ENCODE results near the gene ALG2.

The ALG2 gene

GRCh38 chr9:99197124-99197630 is 24.6 kb downstream of the ALG2 start:
- in situ Hi-C loops (cut with MboI; ENCODE audit: low sequenced_read_pairs), result loop anchor here (10.0 to 25.0 kb wide), 2 partner anchors 58 to 815 kb away; no protein-coding TSS in a partner anchor

- in situ Hi-C loops (cut with MboI; ENCODE audit: low sequenced_read_pairs), result loop anchor here (10.0 to 25.0 kb wide), 2 partner anchors 58 to 816 kb away; no protein-coding TSS in a partner anchor
Measured at GRCh38 chr9:99196484-99196883, 25.3 kb downstream of the ALG2 start.

DNA sequence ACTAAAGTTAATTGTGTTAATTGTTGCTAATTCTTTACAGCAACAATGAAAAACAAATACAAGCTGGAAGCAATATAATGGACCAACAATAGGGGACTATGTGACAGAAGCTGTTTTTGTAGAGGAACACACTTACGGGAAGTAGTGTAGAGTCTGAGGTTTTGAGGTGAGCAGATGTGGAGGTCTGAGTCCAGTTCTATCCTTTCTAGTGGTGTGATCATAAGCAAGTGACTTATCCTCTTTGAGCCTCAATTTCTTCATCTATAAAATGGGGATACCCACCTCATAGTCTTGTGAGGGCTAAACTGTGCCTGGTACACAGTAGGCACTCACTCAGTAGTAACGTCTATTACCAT is 28.3 kb downstream of the ALG2 start:
- in situ Hi-C loops (cut with MboI; ENCODE audit: low sequenced_read_pairs), result loop anchor here (10.0 to 25.0 kb wide), 2 partner anchors 61 to 819 kb away; no protein-coding TSS in a partner anchor

- in situ Hi-C loops (cut with MboI; ENCODE audit: low sequenced_read_pairs), result loop anchor here (10.0 to 25.0 kb wide), 2 partner anchors 62 to 819 kb away; no protein-coding TSS in a partner anchor
Measured at GRCh38 chr9:99192786-99193465, 28.8 kb downstream of the ALG2 start.

DNA sequence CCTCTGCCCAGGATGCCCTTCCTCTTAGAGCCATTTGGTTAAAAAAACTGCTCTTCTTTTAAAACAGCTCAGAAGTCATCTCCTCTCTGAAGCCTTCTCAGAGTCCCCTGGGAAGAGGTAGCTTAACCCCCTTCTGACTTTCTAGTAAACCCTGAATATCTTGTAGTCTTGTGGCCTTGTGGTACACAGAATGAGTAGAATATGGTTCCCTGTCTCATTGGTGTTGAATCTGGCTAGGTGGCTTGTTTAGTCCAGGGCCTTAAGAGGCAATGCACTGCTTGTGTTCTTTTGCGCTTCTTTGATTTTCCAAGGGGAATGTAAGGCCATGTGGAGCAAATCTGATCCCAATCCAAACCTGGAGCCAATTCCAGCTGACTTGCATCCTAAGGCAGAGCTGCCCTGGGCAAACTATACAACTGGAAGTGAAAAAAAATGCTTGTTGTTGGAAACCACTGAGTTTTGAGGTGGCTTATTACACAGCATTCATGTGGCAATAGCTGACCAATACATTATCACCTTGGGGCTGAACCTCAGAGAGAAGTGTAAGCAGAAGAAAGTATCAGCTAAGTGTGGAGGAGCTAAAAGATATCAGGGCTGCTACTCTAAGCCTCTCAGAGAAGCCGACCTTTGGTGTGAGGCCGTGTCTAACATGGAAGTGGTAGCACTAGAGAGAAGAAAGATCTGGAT is 31.0 kb downstream of the ALG2 start:
- in situ Hi-C loops (cut with MboI; ENCODE audit: low sequenced_read_pairs), result loop anchor here (10.0 to 25.0 kb wide), 2 partner anchors 64 to 822 kb away; no protein-coding TSS in a partner anchor

DNA sequence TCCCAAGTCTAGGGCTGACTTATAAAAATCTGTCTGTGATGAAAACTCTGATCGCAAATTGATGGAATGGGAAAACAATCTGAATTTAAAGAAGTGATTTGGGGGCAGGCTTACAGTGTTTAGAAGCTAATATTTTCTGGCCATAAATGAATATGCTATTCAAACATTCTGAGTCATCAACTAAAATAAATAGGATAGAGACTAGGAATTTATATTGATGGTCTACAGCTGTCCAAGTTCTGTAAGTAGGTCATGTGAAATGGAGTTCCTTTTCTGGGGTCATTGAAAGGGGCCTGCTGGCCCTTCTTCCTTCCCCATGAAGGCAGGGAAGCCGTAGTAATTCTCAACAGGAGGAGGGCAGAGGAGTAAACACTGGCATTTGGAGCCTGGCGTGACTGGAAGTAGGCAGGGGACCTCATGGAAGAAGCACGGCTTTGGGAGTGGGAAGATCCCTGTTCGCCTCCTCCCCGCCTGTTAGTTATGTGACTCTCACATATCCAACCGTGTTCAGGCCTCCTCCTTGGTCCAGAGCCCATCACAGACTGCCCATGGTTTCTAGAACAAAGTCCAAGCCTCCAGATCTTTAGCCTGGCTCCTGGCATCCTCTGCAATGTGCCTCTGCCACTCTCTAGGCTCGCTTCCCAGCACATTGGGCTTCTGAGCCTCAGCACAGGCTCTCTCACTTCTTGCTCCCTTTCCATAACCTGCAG is 31.7 kb downstream of the ALG2 start:
- in situ Hi-C loops (cut with MboI; ENCODE audit: low sequenced_read_pairs), result loop anchor here (10.0 to 25.0 kb wide), 3 partner anchors 65 to 1405 kb away; no protein-coding TSS in a partner anchor

DNA sequence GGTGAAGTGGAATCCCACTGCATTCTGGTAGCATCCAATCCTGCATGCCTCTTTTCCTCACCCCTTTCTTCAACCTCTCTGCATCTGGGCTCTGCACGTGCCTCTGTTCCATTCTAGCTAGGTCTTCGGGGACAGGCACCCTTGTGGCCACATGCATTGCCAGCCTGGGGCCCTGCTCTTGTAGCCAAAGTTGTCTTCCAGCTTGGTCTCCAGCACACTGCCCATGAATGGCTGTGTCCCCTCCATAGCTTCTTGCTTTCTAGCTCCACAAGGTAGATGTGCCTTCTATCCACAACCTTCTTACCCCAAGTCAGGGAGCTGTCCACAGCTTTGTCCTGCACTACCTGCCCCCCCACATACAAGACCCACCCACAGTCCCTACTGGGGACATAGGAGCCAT is 32.6 kb downstream of the ALG2 start:
- in situ Hi-C loops (cut with MboI; ENCODE audit: low sequenced_read_pairs), result loop anchor here (10.0 to 25.0 kb wide), 2 partner anchors 823 to 1406 kb away; no protein-coding TSS in a partner anchor

DNA sequence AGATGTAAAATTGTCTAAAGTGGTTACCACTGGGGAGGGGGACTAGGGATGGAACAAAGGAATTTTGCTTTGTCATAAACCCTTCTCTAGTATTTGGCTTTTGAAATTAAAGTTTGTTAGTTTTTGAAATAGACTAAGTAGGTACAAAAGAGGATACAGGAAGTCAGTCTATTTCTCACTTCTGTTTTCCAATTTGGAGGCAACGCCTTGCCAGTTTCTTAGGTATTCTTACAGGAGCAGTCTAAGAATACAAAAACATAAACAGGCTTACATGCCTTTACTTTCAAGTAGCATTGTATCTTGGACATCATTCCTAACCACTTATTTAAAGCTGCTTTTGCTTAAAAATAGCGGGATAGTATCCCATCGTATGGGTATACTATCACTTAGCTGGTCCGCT is 34.4 kb downstream of the ALG2 start:
- in situ Hi-C loops (cut with MboI; ENCODE audit: low sequenced_read_pairs), result loop anchor here (10.0 to 25.0 kb wide), 2 partner anchors 825 to 1407 kb away; no protein-coding TSS in a partner anchor

- in situ Hi-C loops (cut with MboI; ENCODE audit: low sequenced_read_pairs), result loop anchor here (10.0 to 25.0 kb wide), 2 partner anchors 826 to 1409 kb away; no protein-coding TSS in a partner anchor
Measured at GRCh38 chr9:99185934-99186333, 35.8 kb downstream of the ALG2 start.

GRCh38 chr9:99185348-99185632 is 36.5 kb downstream of the ALG2 start:
- in situ Hi-C loops (cut with MboI; ENCODE audit: low sequenced_read_pairs), result loop anchor here (10.0 to 25.0 kb wide), 2 partner anchors 827 to 1410 kb away; no protein-coding TSS in a partner anchor

GRCh38 chr9:99184475-99185347 is 37.0 kb downstream of the ALG2 start:
- in situ Hi-C loops (cut with MboI; ENCODE audit: low sequenced_read_pairs), result loop anchor here (10.0 to 25.0 kb wide), 2 partner anchors 828 to 1410 kb away; no protein-coding TSS in a partner anchor

- in situ Hi-C loops (cut with MboI; ENCODE audit: low sequenced_read_pairs), result loop anchor here (10.0 to 25.0 kb wide), 2 partner anchors 828 to 1411 kb away; no protein-coding TSS in a partner anchor
Measured at GRCh38 chr9:99184110-99184474, 37.6 kb downstream of the ALG2 start.

- in situ Hi-C loops (cut with MboI; ENCODE audit: low sequenced_read_pairs), result loop anchor here (10.0 to 25.0 kb wide), 2 partner anchors 829 to 1411 kb away; no protein-coding TSS in a partner anchor
Measured at GRCh38 chr9:99183616-99184015, 38.1 kb downstream of the ALG2 start.

DNA sequence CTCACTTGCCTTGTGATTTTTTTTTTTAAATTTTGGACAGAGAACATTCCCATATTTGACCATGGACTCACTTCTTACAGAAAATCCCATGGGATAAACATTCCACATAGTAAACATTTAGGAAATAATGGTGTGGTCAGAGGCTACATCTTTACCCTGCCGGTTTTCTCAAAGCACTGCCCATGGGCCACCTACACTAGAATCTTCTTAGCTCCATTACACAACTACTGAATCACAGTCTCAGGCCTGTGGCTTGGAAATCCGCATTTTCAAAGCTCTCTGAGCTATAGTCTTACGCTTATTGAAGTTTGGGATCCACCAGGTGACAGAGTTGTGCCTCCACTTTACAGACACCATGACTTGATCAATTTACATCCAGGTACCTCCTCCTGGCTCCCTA is 39.4 kb downstream of the ALG2 start:
- in situ Hi-C loops (cut with MboI; ENCODE audit: low sequenced_read_pairs), result loop anchor here (10.0 to 25.0 kb wide), 2 partner anchors 830 to 1412 kb away; no protein-coding TSS in a partner anchor

DNA sequence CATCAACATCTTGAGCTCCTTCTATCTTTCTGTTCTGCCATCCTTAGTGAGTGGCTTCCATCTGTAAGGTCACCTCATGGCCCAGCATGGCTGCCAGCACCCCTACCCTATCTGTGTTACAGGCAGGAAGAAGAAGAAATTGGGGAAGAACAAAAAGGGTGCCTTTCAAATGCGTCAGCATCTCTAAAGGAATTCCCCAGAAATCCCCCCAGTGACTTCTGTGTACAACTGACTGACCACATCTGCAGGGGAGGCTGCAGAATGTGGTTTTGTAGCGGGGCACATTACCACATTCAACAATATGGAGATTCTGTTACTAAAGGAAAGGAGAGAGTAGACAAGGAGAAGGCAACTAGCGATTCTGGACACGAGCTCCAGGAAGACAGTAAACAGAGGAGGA is 40.1 kb downstream of the ALG2 start:
- in situ Hi-C loops (cut with MboI; ENCODE audit: low sequenced_read_pairs), result loop anchor here (10.0 to 25.0 kb wide), 2 partner anchors 831 to 1413 kb away; no protein-coding TSS in a partner anchor

DNA sequence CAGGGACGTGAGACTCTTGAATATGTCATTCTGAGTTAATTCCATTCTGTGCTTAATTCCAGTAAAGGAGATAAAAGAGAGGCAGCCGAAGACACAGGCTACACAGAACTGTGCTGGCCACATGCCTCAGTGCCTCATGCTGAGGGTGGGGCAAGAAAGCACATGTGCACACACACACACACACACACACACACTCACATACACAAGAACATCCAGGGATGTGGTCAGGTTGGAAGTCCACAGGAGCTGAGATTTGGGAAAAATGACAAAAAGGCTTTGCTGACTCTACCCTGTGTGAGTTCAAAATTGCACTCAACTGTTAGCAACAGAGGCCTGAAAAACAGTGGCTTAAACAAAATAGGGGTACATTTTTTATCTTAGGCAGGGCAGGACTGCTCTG is 40.5 kb downstream of the ALG2 start:
- in situ Hi-C loops (cut with MboI; ENCODE audit: low sequenced_read_pairs), result loop anchor here (10.0 to 25.0 kb wide), 2 partner anchors 831 to 1414 kb away; no protein-coding TSS in a partner anchor

DNA sequence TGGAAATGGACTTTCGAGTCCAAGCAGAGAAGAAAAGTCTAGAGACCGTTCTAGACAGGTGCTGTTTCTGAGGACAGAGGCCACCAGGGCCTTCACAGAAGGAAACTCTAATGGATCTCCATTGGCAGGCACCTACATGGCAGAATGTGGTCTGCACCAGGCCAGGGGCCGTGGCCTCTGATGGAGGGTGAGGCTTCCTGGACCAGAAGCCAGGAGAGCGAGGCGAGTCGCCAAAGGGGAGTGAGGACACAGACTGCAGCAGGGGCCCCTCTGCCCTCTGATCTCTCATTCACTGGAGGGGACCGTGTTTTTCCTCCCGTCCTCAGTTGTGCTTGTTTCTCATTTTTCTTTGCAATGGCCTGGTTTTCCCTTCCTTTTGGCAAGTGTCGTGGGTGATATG is 41.1 kb downstream of the ALG2 start:
- in situ Hi-C loops (cut with MboI; ENCODE audit: low sequenced_read_pairs), result loop anchor here (10.0 to 25.0 kb wide), 2 partner anchors 832 to 1414 kb away; no protein-coding TSS in a partner anchor

DNA sequence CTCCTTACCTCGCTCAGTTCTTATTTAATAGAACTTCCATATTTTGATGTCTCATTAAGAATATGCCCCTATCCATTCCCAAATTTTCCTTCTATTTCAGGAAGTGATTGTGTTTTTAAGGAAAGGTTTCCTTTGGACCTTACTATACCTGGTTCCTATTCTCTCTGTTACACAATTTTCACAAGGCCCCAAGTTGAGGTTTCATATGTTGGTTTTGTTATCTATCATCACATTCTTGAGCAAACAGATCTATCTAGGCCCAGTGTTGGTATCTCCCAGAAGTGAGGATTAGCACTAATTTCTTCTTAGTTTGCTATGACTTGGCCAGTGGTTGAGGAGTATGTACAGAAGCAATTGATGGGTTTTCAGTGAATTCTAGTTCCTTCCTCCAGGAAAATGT is 41.5 kb downstream of the ALG2 start:
- in situ Hi-C loops (cut with MboI; ENCODE audit: low sequenced_read_pairs), result loop anchor here (10.0 to 25.0 kb wide), 2 partner anchors 832 to 1415 kb away; no protein-coding TSS in a partner anchor
